K562 (cell line): ENCODE measurements around the gene PDE4D. TPM values are rescaled to one million over a fixed set of nuclear protein-coding genes. Genes with fewer than 3 reads are reported as not detected.

Source experiments
- ATAC-seq: fragments of 200-7000 bp; cut with Tn5 transposase; 3 replicates; pipeline ENCODE4 v1.9.1; 2020; ENCODE audit warnings: moderate library complexity
- BruUV-seq: library from RNA; stranded (reverse); fragments of 400-500 nt; replicated peaks from 2 replicates; lab custom pipeline; 2021; lab: Mats Ljungman, UMichigan
- CTCF ChIA-PET: fragments of 300-600 bp; formaldehyde crosslinking; extraction: SDS; loops from one replicate; lab custom pipeline; 2021; ENCODE audit warnings: low intra/inter-chr PET ratio; lab: Yijun Ruan, JAX
- POLR2A ChIA-PET: fragments of 300-600, 350-650 bp; sonication (Branson Sonifier 250); formaldehyde crosslinking; extraction: SDS; loops from one replicate; lab custom pipeline; 2021; ENCODE audit warnings: antibody characterized with exemption, inconsistent platforms; lab: Yijun Ruan, JAX
- DNase-seq, 4 experiments: peaks; one replicate each; pipeline versions ENCODE4 v3.0.0 to v3.0.0-alpha.2; 2011 to 2018; ENCODE audit warnings: low spot score in 3 of 4, mixed read lengths in 3 of 4; ENCODE audit errors: extremely low read depth in 1 of 4
- FAIRE-seq: peaks from 2 replicates; lab custom pipeline; 2011; peaks lifted over from hg19 to GRCh38; lab: Jason Lieb, UNC
- H2AFZ ChIP-seq: 2 replicates; pipeline ENCODE4 v1.6.0; 2011; ENCODE audit warnings: low read depth, low read length, control low read depth, inconsistent platforms
- H3K27ac ChIP-seq: fragments of 200-600 bp; 3 replicates; pipeline ENCODE4 v1.8.0; 2011; ENCODE audit warnings: low read depth, mild to moderate bottlenecking, control low read depth, inconsistent platforms, low read length, moderate library complexity, mixed read lengths; ENCODE audit errors: extremely low read depth
- H3K27me3 ChIP-seq, 2 experiments: fragments of 300-600 bp in 1 of 2; 2 replicates in 1 of 2; 3 replicates in 1 of 2; pipeline versions ENCODE4 v1.6.0 to v1.8.0; 2011; ENCODE audit warnings: inconsistent platforms in 2 of 2, low read length in 2 of 2, mild to moderate bottlenecking in 1 of 2, mixed read lengths in 1 of 2, moderate library complexity in 1 of 2; ENCODE audit not compliant: control insufficient read depth in 2 of 2, insufficient read depth in 2 of 2
- H3K36me3 ChIP-seq: fragments of 300-600 bp; 3 replicates; pipeline ENCODE4 v1.8.0; 2011; ENCODE audit warnings: mild to moderate bottlenecking, low read length, inconsistent platforms; ENCODE audit not compliant: control insufficient read depth, insufficient read depth
- H3K4me1 ChIP-seq, 2 experiments: fragments of 200-600 bp in 1 of 2; replicated peaks in 1 of 2; 2 replicates in 1 of 2; 3 replicates in 1 of 2; pipeline versions ENCODE4 v1.5.1 to v1.8.0; 2011; ENCODE audit warnings: inconsistent platforms in 2 of 2, low read length in 2 of 2, mild to moderate bottlenecking in 1 of 2, mixed read lengths in 1 of 2, moderate library complexity in 1 of 2; ENCODE audit not compliant: control insufficient read depth in 2 of 2, insufficient read depth in 2 of 2
- H3K4me2 ChIP-seq: 2 replicates; pipeline ENCODE4 v1.6.1; 2011; ENCODE audit warnings: low read length, control low read depth, inconsistent platforms, mixed read lengths; ENCODE audit not compliant: insufficient read depth
- H3K4me3 ChIP-seq: fragments of 200-600 bp; sonication (generic), shearing (Covaris generic); 2 replicates; pipeline ENCODE4 v1.5.1; 2016; ENCODE audit warnings: control low read depth, inconsistent platforms
- H3K79me2 ChIP-seq: fragments of 200-600 bp; 3 replicates; pipeline ENCODE4 v1.8.0; 2011; ENCODE audit warnings: low read length, inconsistent platforms; ENCODE audit not compliant: control insufficient read depth, insufficient read depth
- H3K9ac ChIP-seq, 2 experiments: 2 replicates each; pipeline versions ENCODE4 v1.6.0 to v1.6.1; 2011; ENCODE audit warnings: low read depth in 2 of 2, low read length in 2 of 2, control low read depth in 1 of 2, inconsistent platforms in 1 of 2, mild to moderate bottlenecking in 1 of 2, mixed read lengths in 1 of 2; ENCODE audit not compliant: insufficient read depth in 1 of 2
- H3K9me1 ChIP-seq: one replicate; pipeline ENCODE4 v1.6.0; 2011; ENCODE audit warnings: inconsistent platforms, mild to moderate bottlenecking, low read length, moderate library complexity; ENCODE audit not compliant: control insufficient read depth, insufficient read depth
- H3K9me3 ChIP-seq: replicated peaks from 2 replicates; pipeline ENCODE4 v1.5.1; 2011; ENCODE audit warnings: low read depth, low read length, inconsistent platforms; ENCODE audit not compliant: control insufficient read depth, insufficient read depth
- H4K20me1 ChIP-seq: replicated peaks from 2 replicates; pipeline ENCODE4 v1.6.1; 2011; ENCODE audit warnings: low read length, inconsistent platforms, mixed read lengths; ENCODE audit not compliant: control insufficient read depth, insufficient read depth
- NELFE ChIP-seq: IDR thresholded peaks from 2 replicates; pipeline ENCODE4 v1.6.1; 2011; ENCODE audit warnings: mild to moderate bottlenecking; ENCODE audit not compliant: insufficient read depth, insufficient read length
- STAT6 ChIP-seq: sonication (generic); formaldehyde crosslinking; IDR thresholded peaks from 2 replicates; pipeline ENCODE4 v1.8.1; 2023; ENCODE audit warnings: mild to moderate bottlenecking, missing genetic modification reagents
- WGBS: fragments of 100-300 bp; shearing (Covaris generic); methylation state at CpG from one replicate; pipeline ENCODE4 v1.1.6; 2016; ENCODE audit warnings: low coverage, mixed read lengths; ENCODE audit not compliant: insufficient coverage; ENCODE audit errors: missing lambda C conversion rate; 5-methylcytosine and 5-hydroxymethylcytosine counted together
- in situ Hi-C: fragments of 300-500 bp; cut with MboI; formaldehyde crosslinking; loops from 4 replicates; pipeline ENCODE4 v1.15.0; 2018; ENCODE audit warnings: inconsistent platforms, mixed read lengths
- intact Hi-C: fragments of 100-400 bp; cut with micrococcal nuclease; formaldehyde crosslinking; loops from 2 replicates; pipeline ENCODE4 v1.14.2; 2022
- polyA plus RNA-seq, 8 experiments: library from polyadenylated mRNA; depleted of rRNA in 4 of 8; stranded (reverse) in 5 of 8; unstranded in 3 of 8; fragments of >200 nt; fragmentation: Nextera tagmentation in 2 of 8; fragmentation: Illumina TruSeq in 1 of 8; extraction: Ambion mirVana in 2 of 8; extraction: Trizol in 1 of 8; gene quantifications; 2 replicates each; pipeline versions ENCODE4 v1.2.1 to v1.2.3, GENCODE V29; 2011 to 2014; ENCODE audit warnings: inconsistent platforms in 1 of 8, missing spikeins in 1 of 8
- total RNA-seq, 7 experiments: library from RNA; depleted of rRNA in 6 of 7; stranded (reverse); fragments of >200 nt in 6 of 7; fragmentation: Illumina TruSeq in 2 of 7; extraction: Trizol in 2 of 7; gene quantifications; 2 replicates each; pipeline versions ENCODE4 v1.2.1 to v1.2.3, GENCODE V29; 2011 to 2021; ENCODE audit warnings: low replicate concordance in 1 of 7

The PDE4D gene
- total and polyA plus RNA-seq, 9 of the 15 experiments (the other 6 are each of a cell fraction or from before 2014, with no cell fraction given) = 0.04 to 0.46 (median 0.13) TPM

GRCh38 chr5:59819806-59820205 lies 73.7 kb downstream of the PDE4D start (continued):
- no peak for TF ChIP-seq STAT6 (CRISPR knock-in tag)

- TF ChIP-seq NELFE = no peak
- intact Hi-C loops (loop anchor here (10.0 kb wide), 2 partner anchors 347 to 767 kb away; no protein-coding TSS in a partner anchor), in situ Hi-C loops (loop anchor here (10.0 to 25.0 kb wide), 3 partner anchors 857 to 1417 kb away; no protein-coding TSS in a partner anchor)
- DNase-seq (no peak), ATAC-seq (no peak), FAIRE-seq (no peak)
- Histone ChIP-seq H3K9me1 (no peaks in the 10 kb centered on the region), H3K27ac (no peak overlapping the region), H3K4me3 (no peak overlapping the region), H3K27me3 (no peaks in the 10 kb centered on the region), H4K20me1 (no peaks in the 10 kb centered on the region), H3K4me2 (no peak overlapping the region), H3K79me2 (no peaks in the 10 kb centered on the region), H3K9me3 (no peaks in the 10 kb centered on the region), H3K4me1 (no peaks in the 10 kb centered on the region), H3K9ac (no peak overlapping the region), H2AFZ (no peak overlapping the region), H3K36me3 (no peaks in the 10 kb centered on the region)
- no TSS peak for BruUV-seq
- WGBS = 0% methylated on average over 6 of the region's 6 CpGs
- POLR2A ChIA-PET = no interaction called here
- CTCF ChIA-PET = no interaction called here
These were observed 76.0 kb downstream of the PDE4D start for GRCh38 chr5:59817536-59817935.
